HG02943 (cell line): ENCODE results near the gene KIAA1328.

Source experiments
- ATAC-seq: cut with Tn5 transposase; IDR thresholded peaks from one replicate; pipeline ENCODE4 v1.9.1; 2021; ENCODE audit warnings: mild to moderate bottlenecking, low read depth, moderate library complexity; ENCODE audit not compliant: unreplicated experiment

KIAA1328 gene

GRCh38 chr18:37270666-37271052 is 441.7 kb downstream of the KIAA1328 start:
- ATAC-seq = no peak

- no peak for ATAC-seq
Observed at GRCh38 chr18:37272226-37272625, 443.3 kb downstream of the KIAA1328 start.

GRCh38 chr18:37272841-37273240 is 443.9 kb downstream of the KIAA1328 start:
- ATAC-seq = no peak

GRCh38 chr18:37274309-37275236 is 445.6 kb downstream of the KIAA1328 start:
- ATAC-seq = no peak

GRCh38 chr18:37275237-37275741 is 446.4 kb downstream of the KIAA1328 start:
- ATAC-seq = no peak

- no peak for ATAC-seq
Observed at GRCh38 chr18:37276111-37276890, 447.4 kb downstream of the KIAA1328 start.

GRCh38 chr18:37277804-37278203 is 448.9 kb downstream of the KIAA1328 start:
- ATAC-seq = no peak
